ENCODE results near the gene BANP.

DNA sequence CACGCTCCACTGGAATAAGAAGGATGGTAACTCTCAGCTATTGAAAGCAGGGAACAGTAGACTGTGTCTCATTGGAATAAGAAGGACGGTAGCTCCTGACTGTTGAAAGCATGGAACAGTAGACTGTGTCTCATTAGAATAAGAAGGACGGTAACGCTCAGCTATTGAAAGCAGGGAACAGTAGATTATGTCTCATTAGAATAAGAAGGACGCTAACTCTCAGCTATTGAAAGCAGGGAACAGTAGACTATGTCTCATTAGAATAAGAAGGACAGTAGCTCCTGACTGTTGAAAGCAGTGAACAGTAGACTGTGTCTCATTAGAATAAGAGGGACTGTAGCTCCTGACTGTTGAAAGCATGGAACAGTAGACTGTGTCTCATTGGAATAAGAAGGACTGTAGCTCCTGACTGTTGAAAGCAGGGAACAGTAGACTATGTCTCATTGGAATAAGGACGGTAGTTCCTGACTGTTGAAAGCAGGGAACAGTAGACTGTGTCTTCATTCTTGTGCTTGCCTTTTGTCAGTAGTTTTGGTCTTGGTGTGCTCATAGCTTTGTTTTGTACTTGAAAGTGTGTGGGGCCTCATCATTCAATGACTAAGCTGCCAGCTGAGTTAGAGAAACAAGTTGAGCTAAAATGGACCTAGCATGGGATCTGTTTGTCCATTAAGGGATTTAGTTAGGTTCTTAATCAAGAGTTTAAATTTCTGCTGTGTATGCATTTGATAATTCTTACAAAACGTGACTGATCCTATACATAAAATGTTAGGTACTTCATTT lies 58.5 kb downstream of the BANP start:
- TF ChIP-seq POLR2AphosphoS5 (IDR thresholded peaks at IDR 0.05; ENCODE audit: insufficient read depth in 1 of 2, low read depth in 1 of 2) (no peak), POLR2A (IDR thresholded peaks at IDR 0.05) (no peak)
- TF ChIP-seq, protein P1, sequence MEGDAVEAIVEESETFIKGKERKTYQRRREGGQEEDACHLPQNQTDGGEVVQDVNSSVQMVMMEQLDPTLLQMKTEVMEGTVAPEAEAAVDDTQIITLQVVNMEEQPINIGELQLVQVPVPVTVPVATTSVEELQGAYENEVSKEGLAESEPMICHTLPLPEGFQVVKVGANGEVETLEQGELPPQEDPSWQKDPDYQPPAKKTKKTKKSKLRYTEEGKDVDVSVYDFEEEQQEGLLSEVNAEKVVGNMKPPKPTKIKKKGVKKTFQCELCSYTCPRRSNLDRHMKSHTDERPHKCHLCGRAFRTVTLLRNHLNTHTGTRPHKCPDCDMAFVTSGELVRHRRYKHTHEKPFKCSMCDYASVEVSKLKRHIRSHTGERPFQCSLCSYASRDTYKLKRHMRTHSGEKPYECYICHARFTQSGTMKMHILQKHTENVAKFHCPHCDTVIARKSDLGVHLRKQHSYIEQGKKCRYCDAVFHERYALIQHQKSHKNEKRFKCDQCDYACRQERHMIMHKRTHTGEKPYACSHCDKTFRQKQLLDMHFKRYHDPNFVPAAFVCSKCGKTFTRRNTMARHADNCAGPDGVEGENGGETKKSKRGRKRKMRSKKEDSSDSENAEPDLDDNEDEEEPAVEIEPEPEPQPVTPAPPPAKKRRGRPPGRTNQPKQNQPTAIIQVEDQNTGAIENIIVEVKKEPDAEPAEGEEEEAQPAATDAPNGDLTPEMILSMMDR (IDR thresholded peaks at IDR 0.05), result no peak
